Measurements from ENCODE around the gene PROM2. TPM values are rescaled to one million over a fixed set of nuclear protein-coding genes. Genes with fewer than 3 reads are reported as not detected.

The PROM2 gene
- total and polyA plus RNA-seq, 2 donors (not counting 3 experiments of a cell fraction or from before 2014, with no cell fraction given) = 0.39 to 0.60 TPM

DNA sequence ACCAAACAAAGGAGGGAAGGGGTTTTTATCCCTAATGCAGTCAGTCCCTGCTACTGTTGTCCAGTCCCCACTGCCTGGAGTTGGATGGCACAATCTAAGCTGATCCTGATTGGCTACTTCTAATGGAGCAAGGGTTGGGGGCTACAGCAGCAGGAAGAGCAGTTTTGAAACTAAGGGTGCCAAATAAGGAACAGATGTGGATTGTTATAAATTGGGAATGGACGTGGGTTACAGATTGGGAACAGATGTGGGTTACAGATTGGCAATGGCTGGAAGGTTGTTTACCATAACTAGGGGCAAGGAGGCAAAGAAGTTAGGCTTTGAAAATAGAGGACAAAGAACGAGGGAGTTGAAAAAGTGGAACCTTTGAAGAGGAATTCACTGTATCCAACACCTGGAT lies 16.0 kb upstream of the PROM2 start:
- no peaks in the 10 kb centered on the region for H4K20me1 ChIP-seq (replicated peaks; ENCODE audit: control insufficient read depth, extremely low read depth, insufficient read depth, low read length)
- H3K27me3 ChIP-seq (ENCODE audit: control insufficient read depth in 2 of 2, insufficient read depth in 2 of 2, low read length in 2 of 2) = no peaks in the 10 kb centered on the region
- intact Hi-C loops (cut with micrococcal nuclease) = no loop called here
- TF ChIP-seq GATA2 (IDR thresholded peaks at IDR 0.05; ENCODE audit: insufficient read depth, insufficient read length, low read depth, low read length) = no peak
- no peaks in the 10 kb centered on the region for H3K4me1 ChIP-seq (ENCODE audit: control insufficient read depth, extremely low read depth, insufficient read depth, low read length)
- no peaks in the 10 kb centered on the region for H3K9me3 ChIP-seq (replicated peaks; ENCODE audit: control insufficient read depth, insufficient read depth, low read length)
- no peaks in the 10 kb centered on the region for H3K9me1 ChIP-seq (replicated peaks; ENCODE audit: control insufficient read depth, extremely low read depth, insufficient read depth, low read length)
- dilution Hi-C loops (cut with MboI; ENCODE audit: extremely low pct_ligation_motif_present, low sequenced_read_pairs) = no loop called here
- no peak overlapping the region for H3K27ac ChIP-seq (ENCODE audit: insufficient read depth, low read depth, low read length)
- H2AFZ ChIP-seq (ENCODE audit: low read depth, low read length) = no peak overlapping the region
- no peak for DNase-seq (ENCODE audit: low read depth, low spot score)
- BruUV-seq (replicated peaks) = no TSS peak
- no peaks in the 10 kb centered on the region for H3K36me3 ChIP-seq (ENCODE audit: control insufficient read depth in 2 of 2, extremely low read depth in 1 of 2, insufficient read depth in 2 of 2, low read length in 2 of 2)
- no peak overlapping the region for H3K4me2 ChIP-seq (ENCODE audit: insufficient read depth, low read length)
- H3K79me2 ChIP-seq (ENCODE audit: control insufficient read depth, insufficient read depth, low read length) = no peaks in the 10 kb centered on the region
- ChIA-PET CTCF (no interaction called here), POLR2A (no interaction called here)
- no peak overlapping the region for H3K9ac ChIP-seq (replicated peaks; ENCODE audit: extremely low read depth, insufficient read depth, low read length)
- no peak overlapping the region for H3K4me3 ChIP-seq (replicated peaks in 1 of 3; ENCODE audit: insufficient read depth in 1 of 3, low read depth in 1 of 3, low read length in 3 of 3)
- no peak for FAIRE-seq

DNA sequence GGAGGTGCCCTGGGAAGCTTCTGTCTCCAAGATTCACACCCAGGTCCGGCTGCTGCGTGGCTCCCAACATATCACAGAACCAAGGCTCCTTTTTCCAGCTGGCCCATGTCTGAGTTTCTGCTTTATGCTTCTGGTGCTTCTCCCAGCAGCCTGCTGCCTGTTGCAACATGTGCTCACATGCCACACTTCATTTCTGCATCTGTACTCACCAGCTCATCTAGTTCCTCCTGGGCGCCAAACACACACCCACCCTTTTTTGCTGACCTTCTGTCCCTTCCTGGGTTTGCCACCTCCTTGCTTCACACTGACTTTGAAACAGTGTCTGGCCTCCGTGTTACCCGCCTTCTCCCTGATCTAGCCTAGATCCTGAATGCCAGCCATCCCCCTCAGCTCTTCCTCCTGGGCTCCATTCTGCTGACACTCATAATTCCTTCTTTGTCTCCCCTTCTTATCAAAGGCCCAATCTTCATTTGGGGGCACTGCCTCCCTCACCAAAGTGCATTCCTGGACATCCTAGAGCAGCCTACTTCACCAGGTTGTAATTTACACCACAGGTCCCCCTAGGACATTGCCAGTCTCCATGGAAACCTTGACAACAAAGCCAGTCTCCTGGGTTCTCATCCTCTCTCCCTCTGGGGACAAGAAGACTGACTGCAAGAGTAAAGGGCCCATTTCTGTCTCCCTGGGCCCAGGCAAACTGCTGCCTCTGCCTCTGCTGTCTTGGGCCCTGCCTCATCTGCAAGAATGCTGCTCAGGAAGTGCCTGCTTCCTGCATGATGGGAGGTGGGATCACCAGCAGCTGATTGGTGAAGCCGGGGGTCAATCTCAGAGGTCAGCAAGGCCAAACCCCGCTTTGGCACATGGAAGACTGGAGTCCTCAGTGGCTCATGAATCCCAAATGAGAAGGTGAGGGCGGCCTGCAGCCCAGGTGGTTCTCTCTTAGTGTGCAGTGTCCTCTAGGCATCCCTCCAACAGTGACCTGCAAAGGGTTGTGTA lies 13.9 kb upstream of the PROM2 start:
- CTCF ChIA-PET = no interaction called here

More for the DNA sequence above, 13.9 kb upstream of the PROM2 start:
- Histone ChIP-seq H4K20me1 (replicated peaks; ENCODE audit: control insufficient read depth, extremely low read depth, insufficient read depth, low read length) (no peaks in the 10 kb centered on the region), H3K9me1 (replicated peaks; ENCODE audit: control insufficient read depth, extremely low read depth, insufficient read depth, low read length) (no peaks in the 10 kb centered on the region), H3K9ac (replicated peaks; ENCODE audit: extremely low read depth, insufficient read depth, low read length) (no peak overlapping the region), H3K4me1 (ENCODE audit: control insufficient read depth, extremely low read depth, insufficient read depth, low read length) (no peaks in the 10 kb centered on the region), H2AFZ (ENCODE audit: low read depth, low read length) (no peak overlapping the region), H3K4me3 (replicated peaks in 1 of 3; ENCODE audit: insufficient read depth in 1 of 3, low read depth in 1 of 3, low read length in 3 of 3) (no peak overlapping the region), H3K36me3 (ENCODE audit: control insufficient read depth in 2 of 2, extremely low read depth in 1 of 2, insufficient read depth in 2 of 2, low read length in 2 of 2) (no peaks in the 10 kb centered on the region), H3K79me2 (ENCODE audit: control insufficient read depth, insufficient read depth, low read length) (no peaks in the 10 kb centered on the region), H3K9me3 (replicated peaks; ENCODE audit: control insufficient read depth, insufficient read depth, low read length) (no peaks in the 10 kb centered on the region), H3K27ac (ENCODE audit: insufficient read depth, low read depth, low read length) (no peak overlapping the region), H3K27me3 (ENCODE audit: control insufficient read depth in 2 of 2, insufficient read depth in 2 of 2, low read length in 2 of 2) (no peaks in the 10 kb centered on the region), H3K4me2 (ENCODE audit: insufficient read depth, low read length) (no peak overlapping the region)
- FAIRE-seq = no peak
- DNase-seq (ENCODE audit: low read depth, low spot score) = no peak
- no peak for TF ChIP-seq JUN (IDR thresholded peaks at IDR 0.05; ENCODE audit: borderline replicate concordance, insufficient read depth, insufficient read length, low read depth)
- TF ChIP-seq POLR2A (IDR thresholded peaks at IDR 0.05; ENCODE audit: low read depth, low read length) = no peak
- no peak for TF ChIP-seq CTCF (IDR thresholded peaks at IDR 0.05; ENCODE audit: extremely low read depth in 1 of 2, insufficient read depth in 1 of 2, low read depth in 1 of 2, low read length in 2 of 2)
- TF ChIP-seq FOS (IDR thresholded peaks at IDR 0.05; ENCODE audit: borderline replicate concordance, insufficient read depth, low read length) = no peak
- no peak for TF ChIP-seq POLR2AphosphoS5 (IDR thresholded peaks at IDR 0.05; ENCODE audit: insufficient read depth, low read depth, low read length)
- no peak for TF ChIP-seq GATA2 (IDR thresholded peaks at IDR 0.05; ENCODE audit: insufficient read depth, insufficient read length, low read depth, low read length)
- TF ChIP-seq MYC (IDR thresholded peaks at IDR 0.05; ENCODE audit: low read depth, low read length) = no peak
- TF ChIP-seq MAX (IDR thresholded peaks at IDR 0.05; ENCODE audit: insufficient read depth, insufficient read length) = no peak
- no peak for TF ChIP-seq EZH2 (IDR thresholded peaks at IDR 0.05; ENCODE audit: borderline replicate concordance, low read depth, low read length, severe bottlenecking)
- dilution Hi-C loops (cut with MboI; ENCODE audit: extremely low pct_ligation_motif_present, low sequenced_read_pairs) = no loop called here
- intact Hi-C loops (cut with micrococcal nuclease) = no loop called here
- no TSS peak for BruUV-seq (replicated peaks)
- POLR2A ChIA-PET = no interaction called here
